ENCODE results near the gene ACSF2. TPM values are rescaled to one million over a fixed set of nuclear protein-coding genes. Genes with fewer than 3 reads are reported as not detected.
A peak's percentile ranks its signal among the peaks of the same experiment; 100 is the strongest.
"Not testable (repeated sequence)": the region's sequence is repeated elsewhere in the genome, so short reads cannot be mapped to it uniquely, and the experiment has no call there.

The ACSF2 gene
- total RNA-seq, 1 donor from 2014 or later = 28.1 TPM

DNA sequence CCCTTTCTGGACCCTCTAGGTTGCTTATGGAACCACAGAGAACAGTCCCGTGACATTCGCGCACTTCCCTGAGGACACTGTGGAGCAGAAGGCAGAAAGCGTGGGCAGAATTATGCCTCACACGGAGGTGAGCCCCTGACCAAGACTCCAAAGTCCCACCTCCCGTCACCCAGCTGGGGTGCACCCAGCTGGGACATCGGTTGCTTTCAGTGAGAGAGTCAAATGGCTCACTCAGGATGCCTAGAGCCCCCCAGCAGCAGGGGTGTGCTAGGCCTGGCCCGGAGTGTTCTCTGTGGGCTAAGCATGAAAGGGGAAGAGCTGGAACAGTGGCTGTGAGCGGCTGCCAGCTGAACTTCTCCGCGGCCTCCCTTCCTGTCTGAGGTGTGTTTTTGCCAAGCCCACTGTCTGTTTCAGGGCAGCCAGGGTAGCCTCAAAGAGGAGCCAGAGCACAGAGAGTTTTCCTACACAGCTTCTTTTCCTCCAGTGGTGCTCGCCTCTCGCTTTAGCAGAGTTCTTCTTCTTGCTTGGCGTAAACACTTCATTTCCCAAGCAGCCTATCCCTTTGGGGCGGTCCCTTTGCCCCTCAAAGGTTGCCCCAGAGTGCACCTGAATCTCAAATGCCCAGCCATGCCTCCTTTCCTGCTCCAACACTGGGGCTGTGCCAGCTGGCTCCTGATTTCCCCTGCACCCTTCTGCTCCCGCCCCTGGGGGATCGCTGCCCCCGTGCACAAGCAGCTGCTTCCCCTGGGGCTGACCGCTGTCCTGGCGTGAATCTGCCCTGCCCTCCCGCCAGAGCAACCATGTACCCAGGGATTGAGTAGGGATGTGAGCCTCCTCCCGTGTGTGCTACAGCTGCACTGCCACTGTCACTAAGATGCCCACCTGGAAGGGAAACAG, 45.2 kb downstream of the ACSF2 start:
- H3K9me3 Mint-ChIP-seq (ENCODE audit: unreplicated experiment) = no peaks in the 10 kb centered on the region
- no peaks in the 10 kb centered on the region for H3K36me3 Mint-ChIP-seq (ENCODE audit: unreplicated experiment)
- no peaks in the 10 kb centered on the region for H3K4me1 Mint-ChIP-seq (ENCODE audit: unreplicated experiment)
- H3K4me3 Mint-ChIP-seq (ENCODE audit: unreplicated experiment) = no peak overlapping the region
- DNase-seq (ENCODE audit: extremely low spot score, unreplicated experiment) = no peak
- H3K27ac Mint-ChIP-seq (ENCODE audit: unreplicated experiment) = no peak overlapping the region
- no peaks in the 10 kb centered on the region for H3K27me3 Mint-ChIP-seq (ENCODE audit: unreplicated experiment)
- TF ChIP-seq, protein P1, sequence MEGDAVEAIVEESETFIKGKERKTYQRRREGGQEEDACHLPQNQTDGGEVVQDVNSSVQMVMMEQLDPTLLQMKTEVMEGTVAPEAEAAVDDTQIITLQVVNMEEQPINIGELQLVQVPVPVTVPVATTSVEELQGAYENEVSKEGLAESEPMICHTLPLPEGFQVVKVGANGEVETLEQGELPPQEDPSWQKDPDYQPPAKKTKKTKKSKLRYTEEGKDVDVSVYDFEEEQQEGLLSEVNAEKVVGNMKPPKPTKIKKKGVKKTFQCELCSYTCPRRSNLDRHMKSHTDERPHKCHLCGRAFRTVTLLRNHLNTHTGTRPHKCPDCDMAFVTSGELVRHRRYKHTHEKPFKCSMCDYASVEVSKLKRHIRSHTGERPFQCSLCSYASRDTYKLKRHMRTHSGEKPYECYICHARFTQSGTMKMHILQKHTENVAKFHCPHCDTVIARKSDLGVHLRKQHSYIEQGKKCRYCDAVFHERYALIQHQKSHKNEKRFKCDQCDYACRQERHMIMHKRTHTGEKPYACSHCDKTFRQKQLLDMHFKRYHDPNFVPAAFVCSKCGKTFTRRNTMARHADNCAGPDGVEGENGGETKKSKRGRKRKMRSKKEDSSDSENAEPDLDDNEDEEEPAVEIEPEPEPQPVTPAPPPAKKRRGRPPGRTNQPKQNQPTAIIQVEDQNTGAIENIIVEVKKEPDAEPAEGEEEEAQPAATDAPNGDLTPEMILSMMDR (IDR thresholded peaks at IDR 0.05) = no peak

DNA sequence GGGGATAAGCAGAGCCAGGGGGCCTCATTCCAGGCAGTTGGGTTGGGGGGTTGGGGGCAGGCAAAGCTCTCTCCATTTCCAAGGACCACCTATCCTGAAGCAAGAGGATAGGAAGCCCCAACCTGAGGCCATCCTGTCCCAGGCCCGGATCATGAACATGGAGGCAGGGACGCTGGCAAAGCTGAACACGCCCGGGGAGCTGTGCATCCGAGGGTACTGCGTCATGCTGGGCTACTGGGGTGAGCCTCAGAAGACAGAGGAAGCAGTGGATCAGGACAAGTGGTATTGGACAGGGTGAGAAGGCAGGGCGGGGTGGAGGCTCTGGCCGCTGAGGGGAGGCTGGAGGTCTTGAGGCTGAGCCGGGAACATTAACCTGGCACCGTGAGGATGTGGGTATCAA, 46.3 kb downstream of the ACSF2 start:
- H3K27ac Mint-ChIP-seq (ENCODE audit: unreplicated experiment) = no peak overlapping the region
- H3K27me3 Mint-ChIP-seq (ENCODE audit: unreplicated experiment) = no peaks in the 10 kb centered on the region
- no peak overlapping the region for H3K4me3 Mint-ChIP-seq (ENCODE audit: unreplicated experiment)
- TF ChIP-seq, protein P1 (IDR thresholded peaks at IDR 0.05) = no peak
- H3K9me3 Mint-ChIP-seq (ENCODE audit: unreplicated experiment) = no peaks in the 10 kb centered on the region
- no peaks in the 10 kb centered on the region for H3K4me1 Mint-ChIP-seq (ENCODE audit: unreplicated experiment)
- DNase-seq (ENCODE audit: extremely low spot score, unreplicated experiment) = no peak
- H3K36me3 Mint-ChIP-seq (ENCODE audit: unreplicated experiment) = no peaks in the 10 kb centered on the region

DNA sequence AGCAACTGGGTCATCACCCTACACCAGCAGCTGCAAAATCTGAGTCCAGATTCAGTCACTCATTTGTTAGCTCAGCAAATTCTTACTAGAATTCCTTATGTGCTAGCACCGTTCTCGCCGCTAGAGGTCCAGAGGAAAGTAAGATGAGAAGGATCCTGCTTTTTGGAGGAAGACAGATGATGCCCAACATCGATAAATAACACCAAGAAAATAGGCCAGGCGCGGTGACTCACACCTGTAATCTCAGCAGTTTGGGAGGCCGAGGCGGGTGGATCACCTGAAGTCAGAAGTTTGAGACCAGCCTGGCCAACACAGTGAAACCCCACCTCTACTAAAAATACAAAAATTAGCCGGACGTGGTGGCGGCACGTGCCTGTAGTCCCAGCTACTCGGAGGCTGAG, 46.7 kb downstream of the ACSF2 start:
- H3K36me3 Mint-ChIP-seq (ENCODE audit: unreplicated experiment); H3K27me3 Mint-ChIP-seq (ENCODE audit: unreplicated experiment); DNase-seq (ENCODE audit: extremely low spot score, unreplicated experiment); H3K4me1 Mint-ChIP-seq (ENCODE audit: unreplicated experiment); H3K4me3 Mint-ChIP-seq (ENCODE audit: unreplicated experiment); H3K9me3 Mint-ChIP-seq (ENCODE audit: unreplicated experiment); H3K27ac Mint-ChIP-seq (ENCODE audit: unreplicated experiment): not testable (repeated sequence)
- TF ChIP-seq, protein P1 (IDR thresholded peaks at IDR 0.05) = peak; percentile 34

DNA sequence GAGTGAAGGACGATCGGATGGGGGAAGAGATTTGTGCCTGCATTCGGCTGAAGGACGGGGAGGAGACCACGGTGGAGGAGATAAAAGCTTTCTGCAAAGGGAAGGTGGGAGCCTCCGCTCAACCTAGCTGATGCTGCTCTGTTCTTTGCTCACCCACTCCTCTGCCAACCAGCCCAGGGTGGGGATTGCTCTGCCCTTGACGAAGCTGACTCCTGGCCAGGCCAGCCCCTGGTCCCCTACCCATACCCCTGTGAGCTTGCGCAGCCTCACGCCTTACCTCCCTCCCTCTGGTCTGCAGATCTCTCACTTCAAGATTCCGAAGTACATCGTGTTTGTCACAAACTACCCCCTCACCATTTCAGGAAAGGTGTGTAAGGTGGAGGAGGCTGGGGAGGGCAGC, 47.9 kb downstream of the ACSF2 start:
- Mint-ChIP-seq H3K4me1 (ENCODE audit: unreplicated experiment) (peaks cover 7% of the 10 kb centered on the region), H3K9me3 (ENCODE audit: unreplicated experiment) (no peaks in the 10 kb centered on the region), H3K27me3 (ENCODE audit: unreplicated experiment) (no peaks in the 10 kb centered on the region), H3K27ac (ENCODE audit: unreplicated experiment) (no peak overlapping the region), H3K4me3 (ENCODE audit: unreplicated experiment) (no peak overlapping the region), H3K36me3 (ENCODE audit: unreplicated experiment) (no peaks in the 10 kb centered on the region)
- TF ChIP-seq, protein P1 (IDR thresholded peaks at IDR 0.05) = no peak
- DNase-seq (ENCODE audit: extremely low spot score, unreplicated experiment) = no peak

DNA sequence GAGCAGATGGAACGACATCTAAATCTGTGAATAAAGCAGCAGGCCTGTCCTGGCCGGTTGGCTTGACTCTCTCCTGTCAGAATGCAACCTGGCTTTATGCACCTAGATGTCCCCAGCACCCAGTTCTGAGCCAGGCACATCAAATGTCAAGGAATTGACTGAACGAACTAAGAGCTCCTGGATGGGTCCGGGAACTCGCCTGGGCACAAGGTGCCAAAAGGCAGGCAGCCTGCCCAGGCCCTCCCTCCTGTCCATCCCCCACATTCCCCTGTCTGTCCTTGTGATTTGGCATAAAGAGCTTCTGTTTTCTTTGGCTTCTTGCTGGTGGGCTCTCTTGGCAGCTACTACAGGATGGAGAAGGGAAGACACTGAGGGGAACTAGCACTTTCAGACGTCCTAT, 48.5 kb downstream of the ACSF2 start:
- DNase-seq (ENCODE audit: extremely low spot score, unreplicated experiment) = no peak
- H3K27me3 Mint-ChIP-seq (ENCODE audit: unreplicated experiment) = no peaks in the 10 kb centered on the region
- TF ChIP-seq, protein P1 (IDR thresholded peaks at IDR 0.05) = no peak
- H3K4me3 Mint-ChIP-seq (ENCODE audit: unreplicated experiment) = no peak overlapping the region
- H3K4me1 Mint-ChIP-seq (ENCODE audit: unreplicated experiment) = peaks cover 9% of the 10 kb centered on the region
- H3K27ac Mint-ChIP-seq (ENCODE audit: unreplicated experiment) = no peak overlapping the region
- no peaks in the 10 kb centered on the region for H3K36me3 Mint-ChIP-seq (ENCODE audit: unreplicated experiment)
- no peaks in the 10 kb centered on the region for H3K9me3 Mint-ChIP-seq (ENCODE audit: unreplicated experiment)
